Measurements from ENCODE around the gene PNPLA4.

DNA sequence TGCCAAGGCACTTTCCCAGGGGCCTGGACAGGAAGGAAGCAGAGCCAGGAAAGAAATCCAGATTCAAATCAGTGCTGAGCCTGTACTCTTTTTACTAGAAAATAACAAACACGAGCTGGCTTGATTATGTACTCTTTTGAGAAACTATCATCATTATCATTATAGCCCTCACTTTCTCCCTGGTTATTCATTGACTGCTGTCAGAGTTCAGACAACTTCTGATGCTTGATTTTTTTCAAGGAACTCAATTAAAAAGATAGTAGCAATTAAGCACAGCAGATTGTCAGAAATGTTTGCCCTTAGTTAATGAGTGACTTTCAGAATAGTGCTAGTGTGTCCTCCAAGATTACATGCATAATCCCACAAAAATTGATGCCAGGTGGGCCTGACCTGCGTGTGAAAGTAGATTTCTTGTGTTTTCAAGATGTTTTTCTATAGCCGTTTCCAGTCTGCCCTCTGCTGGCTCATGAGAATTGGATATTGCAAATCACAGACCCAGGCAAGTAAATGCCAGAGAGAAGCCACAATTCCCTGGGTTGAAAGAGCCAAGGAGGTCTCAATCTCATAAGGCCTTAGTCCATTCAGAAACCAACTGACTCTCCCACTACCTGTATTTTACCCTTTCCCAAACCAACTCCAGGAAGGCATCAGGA lies 14.3 kb upstream of the PNPLA4 start:
- peak in 2 of 3 experiments; percentile 16 to 37; a peak in 3 of 6 replicates for TF ChIP-seq CTCF (IDR thresholded peaks at IDR 0.05 in 2 of 3, conservative IDR thresholded peaks at IDR 0.05 in 1 of 3; ENCODE audit: borderline replicate concordance in 1 of 3, insufficient read depth in 1 of 3, low read depth in 2 of 3, low read length in 2 of 3)
- TF ChIP-seq, protein P1, sequence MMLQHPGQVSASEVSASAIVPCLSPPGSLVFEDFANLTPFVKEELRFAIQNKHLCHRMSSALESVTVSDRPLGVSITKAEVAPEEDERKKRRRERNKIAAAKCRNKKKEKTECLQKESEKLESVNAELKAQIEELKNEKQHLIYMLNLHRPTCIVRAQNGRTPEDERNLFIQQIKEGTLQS (IDR thresholded peaks at IDR 0.05): no peak
- no peak for TF ChIP-seq POLR2AphosphoS5 (IDR thresholded peaks at IDR 0.05; ENCODE audit: low read depth, low read length)

Measured in HCT116 (cell line).